Endothelial cell of umbilical vein (primary cell): Measurements from ENCODE around the gene ATP6V1G1. TPM values are rescaled to one million over a fixed set of nuclear protein-coding genes. Genes with fewer than 3 reads are reported as not detected.
"Not testable (repeated sequence)": the region's sequence is repeated elsewhere in the genome, so short reads cannot be mapped to it uniquely, and the experiment has no call there.

ENCODE experiments used
- BruUV-seq: library from RNA; stranded (reverse); fragments of 400-500 nt; replicated peaks from 2 replicates; lab custom pipeline; 2021; lab: Mats Ljungman, UMichigan
- CTCF ChIA-PET: fragments of 300-600, 350-600 bp; sonication (Branson Sonifier 250); formaldehyde crosslinking; loops from one replicate; lab custom pipeline; 2021; ENCODE audit warnings: antibody characterized with exemption, inconsistent platforms; lab: Charles Lee
- POLR2A ChIA-PET: fragments of 300-600, 350-600 bp; sonication (Branson Sonifier 250); formaldehyde crosslinking; loops from one replicate; lab custom pipeline; 2021; ENCODE audit warnings: antibody characterized with exemption, inconsistent platforms; lab: Charles Lee
- DNase-seq: peaks from one replicate; pipeline ENCODE4 v3.0.0-alpha.2; 2011; ENCODE audit warnings: low read depth, low spot score
- FAIRE-seq: peaks from 2 replicates; lab custom pipeline; 2011; peaks lifted over from hg19 to GRCh38; lab: Jason Lieb, UNC
- H2AFZ ChIP-seq: 2 replicates; pipeline ENCODE4 v1.6.0; 2012; ENCODE audit warnings: low read depth, low read length, control low read depth, inconsistent platforms
- H3K27ac ChIP-seq: 2 replicates; pipeline ENCODE4 v1.5.1; 2011; ENCODE audit warnings: low read depth, mild to moderate bottlenecking, control low read depth, low read length, moderate library complexity; ENCODE audit not compliant: insufficient read depth
- H3K27me3 ChIP-seq, 2 experiments: 2 replicates each; pipeline versions ENCODE4 v1.6.0 to v1.6.1; 2011; ENCODE audit warnings: low read length in 2 of 2, mixed read lengths in 1 of 2; ENCODE audit not compliant: control insufficient read depth in 2 of 2, insufficient read depth in 2 of 2
- H3K36me3 ChIP-seq, 2 experiments: 2 replicates in 1 of 2; 3 replicates in 1 of 2; pipeline ENCODE4 v1.5.1; 2011; ENCODE audit warnings: low read length in 2 of 2, mild to moderate bottlenecking in 1 of 2, moderate library complexity in 1 of 2; ENCODE audit not compliant: control insufficient read depth in 2 of 2, insufficient read depth in 2 of 2; ENCODE audit errors: extremely low read depth in 1 of 2
- H3K4me1 ChIP-seq: 3 replicates; pipeline ENCODE4 v1.5.1; 2011; ENCODE audit warnings: mild to moderate bottlenecking, low read length; ENCODE audit not compliant: control insufficient read depth, insufficient read depth; ENCODE audit errors: extremely low read depth
- H3K4me2 ChIP-seq: 2 replicates; pipeline ENCODE4 v1.6.1; 2011; ENCODE audit warnings: low read length, control low read depth, mixed read lengths; ENCODE audit not compliant: insufficient read depth
- H3K4me3 ChIP-seq, 3 experiments: fragments of 200-600 bp in 1 of 3; sonication (generic), shearing (Covaris generic) in 1 of 3; replicated peaks in 1 of 3; 2 replicates each; pipeline ENCODE4 v1.5.1; 2011 to 2016; ENCODE audit warnings: control low read depth in 3 of 3, low read length in 3 of 3, mild to moderate bottlenecking in 2 of 3, inconsistent platforms in 1 of 3, low read depth in 1 of 3, moderate library complexity in 1 of 3; ENCODE audit not compliant: insufficient read depth in 1 of 3
- H3K79me2 ChIP-seq: 2 replicates; pipeline ENCODE4 v1.6.0; 2012; ENCODE audit warnings: low read length, inconsistent platforms; ENCODE audit not compliant: control insufficient read depth, insufficient read depth
- H3K9ac ChIP-seq: replicated peaks from 2 replicates; pipeline ENCODE3; 2011; ENCODE audit warnings: low read length, control low read depth; ENCODE audit not compliant: insufficient read depth; ENCODE audit errors: extremely low read depth
- H3K9me1 ChIP-seq: replicated peaks from 3 replicates; pipeline ENCODE4 v1.6.0; 2011; ENCODE audit warnings: mild to moderate bottlenecking, low read length; ENCODE audit not compliant: control insufficient read depth, insufficient read depth; ENCODE audit errors: extremely low read depth
- H3K9me3 ChIP-seq: replicated peaks from 2 replicates; pipeline ENCODE4 v1.5.1; 2012; ENCODE audit warnings: low read length, inconsistent platforms; ENCODE audit not compliant: control insufficient read depth, insufficient read depth
- H4K20me1 ChIP-seq: replicated peaks from 2 replicates; pipeline ENCODE3; 2011; ENCODE audit warnings: mild to moderate bottlenecking, low read length; ENCODE audit not compliant: control insufficient read depth, insufficient read depth; ENCODE audit errors: extremely low read depth
- EZH2 ChIP-seq: IDR thresholded peaks from 2 replicates; pipeline ENCODE4 v1.6.1; 2012; ENCODE audit warnings: borderline replicate concordance, low read depth, mild to moderate bottlenecking, moderate library complexity, low read length, inconsistent platforms; ENCODE audit not compliant: severe bottlenecking
- GATA2 ChIP-seq: IDR thresholded peaks from 2 replicates; pipeline ENCODE4 v1.7.0; 2011; ENCODE audit warnings: low read depth, mild to moderate bottlenecking, moderate library complexity, mixed read lengths, low read length; ENCODE audit not compliant: insufficient read length, insufficient read depth
- JUN ChIP-seq: IDR thresholded peaks from 2 replicates; pipeline ENCODE4 v1.6.1; 2011; ENCODE audit warnings: borderline replicate concordance, low read depth; ENCODE audit not compliant: insufficient read length, insufficient read depth
- dilution Hi-C: fragments of 300-500 bp; cut with MboI; formaldehyde crosslinking; loops from one replicate; pipeline ENCODE4 v1.15.0; 2019; ENCODE audit warnings: low sequenced_read_pairs; ENCODE audit not compliant: extremely low pct_ligation_motif_present
- intact Hi-C: fragments of 100-400 bp; cut with micrococcal nuclease; formaldehyde crosslinking; loops from one replicate; pipeline ENCODE4 v1.10.0; 2022
- polyA plus RNA-seq, 4 experiments: library from polyadenylated mRNA; depleted of rRNA in 3 of 4; stranded (reverse) in 3 of 4; unstranded in 1 of 4; fragments of >200 nt; gene quantifications; 2 replicates each; pipeline versions ENCODE4 v1.2.1 to v1.2.3, GENCODE V29; 2011 to 2012; ENCODE audit warnings: missing spikeins in 1 of 4
- total RNA-seq: library from RNA; stranded (reverse); gene quantifications from 2 replicates; pipeline ENCODE4 v1.2.3, GENCODE V29; 2021
- TF ChIP-seq, protein P1 (sequence below), 2 donors: IDR thresholded peaks; 1 replicate in 1 of 2; 2 replicates in 1 of 2; pipeline ENCODE4 v1.5.1; 2011; ENCODE audit warnings: low read length in 2 of 2, mild to moderate bottlenecking in 2 of 2, moderate library complexity in 2 of 2, control low read depth in 1 of 2, inconsistent platforms in 1 of 2, low read depth in 1 of 2; ENCODE audit not compliant: insufficient read depth in 1 of 2; ENCODE audit errors: extremely low read depth in 1 of 2

The ATP6V1G1 gene
- total and polyA plus RNA-seq, 2 donors (not counting 3 experiments of a cell fraction or from before 2014, with no cell fraction given): 78.9 to 96.9 TPM

DNA sequence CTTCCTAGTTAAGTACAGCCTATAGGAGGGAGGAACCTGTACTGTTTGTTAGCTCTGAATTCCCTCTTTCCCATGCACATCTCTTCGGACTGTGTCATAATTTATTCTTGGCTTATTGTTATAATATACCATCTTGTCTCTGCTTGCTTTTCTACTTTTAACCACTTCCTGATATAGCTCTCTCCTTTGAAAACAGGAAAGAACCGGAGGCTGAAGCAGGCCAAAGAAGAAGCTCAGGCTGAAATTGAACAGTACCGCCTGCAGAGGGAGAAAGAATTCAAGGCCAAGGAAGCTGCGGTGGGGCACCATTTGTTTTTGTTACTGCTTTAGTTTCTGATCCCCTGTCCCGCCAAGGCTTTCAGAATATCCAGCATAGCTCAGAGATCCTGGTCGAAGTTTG lies 4.8 kb downstream of the ATP6V1G1 start:
- no peaks in the 10 kb centered on the region for H3K27me3 ChIP-seq
- H3K27ac ChIP-seq: peak overlapping the region; percentile 44
- H3K79me2 ChIP-seq: peaks cover 74% of the 10 kb centered on the region
- no TSS peak for BruUV-seq
- peak; percentile 86 for FAIRE-seq
- CTCF ChIA-PET: interaction anchor here (0.6 to 4.2 kb wide), 25 partner anchors 10 to 422 kb away, joined by 3 to 90 read pairs (median 5); partner anchors contain the start of genes TMEM268 and WHRN
- dilution Hi-C loops (no loop called here), intact Hi-C loops (loop anchor here (1.0 kb wide), 2 partner anchors 61 to 187 kb away; no protein-coding TSS in a partner anchor)
- H4K20me1 ChIP-seq: peaks cover 2% of the 10 kb centered on the region
- DNase-seq: peak; percentile 83
- H3K4me2 ChIP-seq: peak overlapping the region; percentile 9
- peaks cover 10 to 23% of the 10 kb centered on the region in 2 experiments for H3K36me3 ChIP-seq
- no peak overlapping the region for H2AFZ ChIP-seq
- H3K9ac ChIP-seq: peak overlapping the region; percentile 12
- POLR2A ChIA-PET: interaction anchor here (0.7 kb wide), 1 partner anchor 61 kb away, joined by 3 read pairs; no protein-coding TSS in a partner anchor
- peaks cover 23% of the 10 kb centered on the region for H3K4me1 ChIP-seq
- H3K9me1 ChIP-seq: no peaks in the 10 kb centered on the region
- H3K4me3 ChIP-seq: no peak overlapping the region
- no peaks in the 10 kb centered on the region for H3K9me3 ChIP-seq
- TF ChIP-seq JUN (peak; percentile 13), GATA2 (no peak)
- TF ChIP-seq, protein P1, sequence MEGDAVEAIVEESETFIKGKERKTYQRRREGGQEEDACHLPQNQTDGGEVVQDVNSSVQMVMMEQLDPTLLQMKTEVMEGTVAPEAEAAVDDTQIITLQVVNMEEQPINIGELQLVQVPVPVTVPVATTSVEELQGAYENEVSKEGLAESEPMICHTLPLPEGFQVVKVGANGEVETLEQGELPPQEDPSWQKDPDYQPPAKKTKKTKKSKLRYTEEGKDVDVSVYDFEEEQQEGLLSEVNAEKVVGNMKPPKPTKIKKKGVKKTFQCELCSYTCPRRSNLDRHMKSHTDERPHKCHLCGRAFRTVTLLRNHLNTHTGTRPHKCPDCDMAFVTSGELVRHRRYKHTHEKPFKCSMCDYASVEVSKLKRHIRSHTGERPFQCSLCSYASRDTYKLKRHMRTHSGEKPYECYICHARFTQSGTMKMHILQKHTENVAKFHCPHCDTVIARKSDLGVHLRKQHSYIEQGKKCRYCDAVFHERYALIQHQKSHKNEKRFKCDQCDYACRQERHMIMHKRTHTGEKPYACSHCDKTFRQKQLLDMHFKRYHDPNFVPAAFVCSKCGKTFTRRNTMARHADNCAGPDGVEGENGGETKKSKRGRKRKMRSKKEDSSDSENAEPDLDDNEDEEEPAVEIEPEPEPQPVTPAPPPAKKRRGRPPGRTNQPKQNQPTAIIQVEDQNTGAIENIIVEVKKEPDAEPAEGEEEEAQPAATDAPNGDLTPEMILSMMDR (IDR thresholded peaks at IDR 0.05; ENCODE audit: extremely low read depth in 1 of 2, insufficient read depth in 1 of 2, low read depth in 1 of 2, low read length in 2 of 2): peak; percentile 17 to 45

DNA sequence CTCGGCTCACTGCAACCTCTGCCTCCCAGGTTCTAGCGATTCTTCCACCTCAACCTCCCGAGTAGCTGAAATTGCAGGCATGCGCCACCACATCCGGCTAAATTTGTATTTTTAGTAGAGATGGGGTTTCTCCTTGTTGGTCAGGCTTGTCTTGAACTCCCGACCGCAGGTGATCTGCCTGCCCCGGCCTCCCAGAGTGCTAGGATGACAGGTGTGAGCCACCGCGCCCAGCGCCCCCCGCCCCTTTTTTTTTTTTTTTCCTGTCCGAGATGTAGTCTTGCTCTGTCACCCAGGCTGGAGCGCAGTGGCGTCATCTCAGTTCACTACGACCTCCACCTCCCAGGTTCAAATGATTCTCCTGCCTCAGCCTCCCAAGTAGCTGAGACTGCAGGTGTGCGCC lies 6.6 kb downstream of the ATP6V1G1 start:
- H3K9me1 ChIP-seq: no peaks in the 10 kb centered on the region
- BruUV-seq: no TSS peak
- H3K27me3 ChIP-seq: no peaks in the 10 kb centered on the region
- TF ChIP-seq EZH2: no peak
- H3K9me3 ChIP-seq: no peaks in the 10 kb centered on the region
- no peak overlapping the region for H3K4me3 ChIP-seq
- no peak overlapping the region for H3K27ac ChIP-seq
- dilution Hi-C loops: no loop called here
- peaks cover 59% of the 10 kb centered on the region for H3K79me2 ChIP-seq
- peaks cover 2% of the 10 kb centered on the region for H4K20me1 ChIP-seq
- no peak for DNase-seq
- peaks cover 11 to 27% of the 10 kb centered on the region in 2 experiments for H3K36me3 ChIP-seq
- intact Hi-C loops: no loop called here
- no peak overlapping the region for H3K4me2 ChIP-seq
- H3K9ac ChIP-seq: no peak overlapping the region
- ChIA-PET CTCF (interaction anchor here (4.2 kb wide), 1 partner anchor 58 kb away, joined by 90 read pairs; no protein-coding TSS in a partner anchor), POLR2A (no interaction called here)
- H3K4me1 ChIP-seq: peaks cover 18% of the 10 kb centered on the region
- FAIRE-seq: no peak
- H2AFZ ChIP-seq: no peak overlapping the region

DNA sequence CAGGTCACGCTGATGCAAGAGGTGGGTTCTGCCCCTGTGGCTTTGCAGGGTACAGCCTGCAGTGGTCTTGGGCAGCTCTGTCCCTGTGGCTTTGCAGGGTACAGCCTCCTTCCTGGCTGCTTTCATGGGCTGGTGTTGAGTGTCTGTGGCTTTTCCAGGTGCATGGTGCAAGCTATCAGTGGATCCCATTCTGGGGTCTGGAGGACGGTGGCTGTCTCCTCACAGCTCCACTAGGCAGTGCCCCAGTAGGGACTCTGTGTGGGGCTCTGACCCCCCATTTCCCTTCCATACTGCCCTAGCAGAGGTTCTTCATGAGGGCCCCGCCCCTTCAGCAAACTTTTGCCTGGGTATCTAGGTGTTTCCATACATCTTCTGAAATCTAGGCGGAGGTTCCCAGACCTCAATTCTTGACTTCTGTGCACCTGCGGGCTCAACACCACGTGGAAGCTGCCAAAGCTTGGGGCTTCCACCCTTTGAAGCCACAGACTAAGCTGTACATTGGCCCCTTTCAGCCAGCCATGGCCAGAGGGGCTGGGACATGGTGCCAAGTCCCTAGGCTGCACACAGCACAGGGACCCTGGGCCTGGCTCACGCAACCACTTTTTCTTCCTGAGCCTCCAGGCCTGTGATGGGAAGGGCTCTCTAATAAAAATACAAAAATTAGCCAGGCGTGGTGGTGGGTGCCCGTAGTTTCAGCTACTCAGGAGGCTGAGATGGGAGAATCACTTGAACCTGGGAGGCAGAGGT lies 13.1 kb downstream of the ATP6V1G1 start:
- H3K9me3 ChIP-seq, H3K4me2 ChIP-seq, intact Hi-C loops, H2AFZ ChIP-seq, DNase-seq, CTCF ChIA-PET, H3K79me2 ChIP-seq, H3K4me3 ChIP-seq, H3K4me1 ChIP-seq, BruUV-seq, H4K20me1 ChIP-seq, H3K27me3 ChIP-seq, dilution Hi-C loops, H3K9ac ChIP-seq, H3K27ac ChIP-seq, H3K9me1 ChIP-seq, FAIRE-seq: not testable (repeated sequence)
- POLR2A ChIA-PET: interaction anchor here (2.0 kb wide), 1 partner anchor 13 kb away, joined by 4 read pairs; the partner anchor contains the start of gene ATP6V1G1
- peaks cover 12 to 13% of the 10 kb centered on the region in 2 experiments for H3K36me3 ChIP-seq
